ENCODE results near the gene CARD10. TPM values are rescaled to one million over a fixed set of nuclear protein-coding genes. Genes with fewer than 3 reads are reported as not detected.

Gene CARD10
- polyA plus RNA-seq, 5 donors = 11.0 to 19.4 (median 15.6) TPM

GRCh38 chr22:37488337-37489135 lies 30.7 kb downstream of the CARD10 start:
- DNase-seq = no peak

GRCh38 chr22:37487571-37487970 lies 31.6 kb downstream of the CARD10 start:
- DNase-seq = no peak

DNA sequence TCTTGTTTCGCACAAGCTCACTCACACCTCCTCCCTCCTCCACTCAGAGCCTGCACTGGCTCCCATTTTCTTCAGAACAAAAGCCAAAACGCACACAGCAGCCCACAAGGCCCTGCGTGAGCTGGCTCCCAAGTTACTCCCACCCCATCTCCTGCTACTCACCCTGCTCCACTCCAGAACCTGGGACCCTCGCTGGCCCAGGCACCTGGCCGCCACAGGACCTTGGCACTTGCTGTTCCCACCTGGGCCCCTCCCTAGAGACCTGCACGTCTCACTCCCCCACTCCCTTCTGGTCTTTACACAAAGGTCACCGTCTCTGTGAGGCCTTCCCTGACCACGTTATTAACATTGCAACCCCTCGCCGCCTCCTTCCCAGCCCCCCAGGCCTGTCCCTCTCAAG lies 32.1 kb downstream of the CARD10 start:
- no peak for DNase-seq

DNA sequence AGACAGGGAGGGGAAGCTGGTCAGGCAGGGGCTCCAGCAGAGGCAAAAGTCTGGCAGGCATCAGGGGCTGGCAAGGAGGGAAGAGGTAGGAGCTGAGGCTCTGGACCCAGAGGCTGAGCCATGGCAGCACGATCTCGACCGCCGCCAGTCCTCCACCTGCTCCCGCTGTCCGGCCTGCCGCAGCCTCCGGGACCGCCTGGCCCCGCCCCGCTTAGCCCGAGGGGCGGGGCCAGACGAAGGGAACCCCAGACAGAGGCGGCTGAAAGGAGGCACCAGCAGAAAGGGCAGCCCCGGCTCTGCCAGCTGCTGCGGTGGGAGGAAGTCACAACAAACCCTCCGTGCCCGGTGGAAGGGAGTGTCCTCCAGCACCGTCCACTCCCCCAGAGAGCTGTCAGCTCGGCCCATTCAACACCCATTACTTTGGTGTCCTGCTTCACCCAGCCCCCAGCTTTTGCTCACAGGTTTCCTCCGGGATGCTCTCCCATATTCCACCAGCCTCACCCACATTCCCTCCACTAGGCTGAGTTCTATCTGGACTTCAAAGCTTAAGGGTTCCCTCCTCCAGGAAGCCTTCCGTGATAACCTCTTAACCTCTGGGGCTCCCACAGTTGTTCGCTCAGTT lies 32.9 kb downstream of the CARD10 start, which contains the start of gene MFNG:
TSS of gene MFNG (minus strand) at position 161 of the 622 bp plus-strand sequence. CDS start 207 bp downstream, outside the sequence.
- no peak for DNase-seq

DNA sequence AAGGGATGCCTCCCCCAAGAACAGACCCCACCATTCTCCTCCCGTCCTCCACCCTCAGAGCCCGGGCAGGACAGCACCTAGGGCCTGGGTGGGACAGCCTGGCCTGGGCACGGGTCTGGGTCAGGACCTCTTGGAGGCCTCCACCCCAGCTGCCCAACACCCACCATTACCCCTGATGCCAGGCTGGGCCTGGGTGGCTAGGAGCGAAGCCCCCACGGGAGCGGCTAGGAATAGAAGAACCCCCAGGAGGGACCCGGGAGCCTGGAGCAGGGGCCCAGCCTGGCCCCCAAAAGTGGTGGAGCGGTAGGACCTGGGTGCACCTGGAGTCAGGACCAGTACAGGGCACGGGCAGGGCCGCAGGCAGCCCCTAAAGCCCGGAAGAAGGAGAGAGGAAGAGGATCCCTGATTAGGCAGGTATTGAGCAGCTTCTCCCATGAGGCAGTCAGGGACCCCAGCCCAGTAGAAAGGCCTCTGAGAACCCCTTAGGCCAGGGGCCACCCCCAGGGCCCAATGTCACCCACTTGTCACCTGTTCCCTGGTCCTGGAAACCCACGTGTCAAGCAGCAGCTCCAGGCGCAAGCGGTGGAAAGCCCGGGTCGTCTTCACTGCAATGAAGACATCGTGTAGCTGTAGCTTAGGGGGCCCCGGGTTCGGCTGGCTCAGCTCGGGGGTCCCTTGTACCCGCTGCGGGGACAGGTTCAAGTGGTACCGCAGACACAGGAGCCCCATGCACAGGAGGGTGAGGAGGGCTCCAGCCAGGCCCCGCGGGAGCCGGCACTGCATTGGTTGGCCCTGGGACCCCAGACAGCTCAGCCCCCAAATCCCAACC lies 33.6 kb downstream of the CARD10 start:
- no peak for DNase-seq

DNA sequence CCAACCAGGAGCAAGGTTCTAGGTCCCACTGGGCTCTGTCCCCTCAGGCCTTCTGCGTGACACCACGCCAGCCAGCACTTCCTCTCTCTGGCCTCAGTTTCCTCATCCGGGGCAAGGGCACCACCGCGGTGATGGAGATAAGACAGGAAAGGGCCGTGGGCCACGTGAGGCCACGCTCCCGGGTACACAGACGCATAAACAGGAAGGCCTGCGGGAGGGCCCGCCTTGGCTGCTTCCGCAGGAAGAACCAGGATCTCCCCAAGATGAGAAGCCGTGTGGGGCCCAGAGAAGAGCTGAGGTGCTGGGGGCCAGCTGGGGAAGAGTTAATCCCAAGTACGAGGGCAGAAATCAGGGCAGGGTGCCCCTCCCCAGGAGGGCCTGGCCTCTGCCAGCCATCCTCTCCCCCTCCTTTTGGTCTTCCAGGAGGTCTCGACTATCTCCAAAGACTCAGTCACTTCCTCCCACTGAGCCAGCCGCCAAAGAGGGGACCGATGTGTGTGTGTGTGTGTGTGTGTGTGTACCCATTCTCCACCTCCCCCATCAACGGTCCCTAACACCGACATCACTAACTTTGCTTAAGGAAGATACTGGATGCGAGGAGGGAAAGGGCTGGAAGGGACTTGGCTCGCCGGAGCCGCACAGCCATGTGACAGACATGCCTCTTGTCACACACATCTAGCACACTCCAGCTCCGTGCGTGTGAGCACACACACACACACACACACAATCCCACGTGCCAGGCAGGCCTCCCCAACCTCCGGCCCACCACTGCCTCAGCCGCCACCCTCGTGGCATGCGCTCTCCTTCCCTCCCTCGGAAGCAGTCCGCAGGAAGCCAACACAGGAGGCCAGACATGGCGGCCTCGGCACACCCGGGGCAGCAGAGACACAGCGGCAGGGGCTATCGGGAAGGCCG lies 34.5 kb downstream of the CARD10 start:
- no peak for DNase-seq

GRCh38 chr22:37483050-37483449 lies 36.2 kb downstream of the CARD10 start:
- DNase-seq = no peak

DNA sequence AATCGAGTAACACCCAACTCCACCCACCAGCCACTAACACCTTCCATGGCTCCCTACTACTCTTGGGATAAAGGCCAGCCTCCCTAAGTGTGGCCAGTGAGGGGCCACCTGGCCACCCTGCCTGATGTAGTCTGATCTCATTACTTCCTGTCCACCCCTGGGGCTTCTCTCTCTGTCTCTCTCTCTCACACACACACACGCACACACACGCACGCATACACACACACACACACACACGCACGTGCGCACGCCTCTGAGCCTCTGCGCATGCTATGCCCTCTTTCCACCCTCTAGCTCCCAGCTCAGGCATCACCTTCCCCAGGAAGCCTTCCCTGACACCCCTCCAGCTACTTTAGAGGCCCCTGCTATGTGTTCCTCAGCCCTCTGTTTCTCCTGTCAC lies 37.0 kb downstream of the CARD10 start:
- no peak for DNase-seq

- DNase-seq = no peak
Observed at GRCh38 chr22:37481347-37481907, 37.8 kb downstream of the CARD10 start.

GRCh38 chr22:37480387-37481346 lies 38.5 kb downstream of the CARD10 start:
- no peak for DNase-seq

DNA sequence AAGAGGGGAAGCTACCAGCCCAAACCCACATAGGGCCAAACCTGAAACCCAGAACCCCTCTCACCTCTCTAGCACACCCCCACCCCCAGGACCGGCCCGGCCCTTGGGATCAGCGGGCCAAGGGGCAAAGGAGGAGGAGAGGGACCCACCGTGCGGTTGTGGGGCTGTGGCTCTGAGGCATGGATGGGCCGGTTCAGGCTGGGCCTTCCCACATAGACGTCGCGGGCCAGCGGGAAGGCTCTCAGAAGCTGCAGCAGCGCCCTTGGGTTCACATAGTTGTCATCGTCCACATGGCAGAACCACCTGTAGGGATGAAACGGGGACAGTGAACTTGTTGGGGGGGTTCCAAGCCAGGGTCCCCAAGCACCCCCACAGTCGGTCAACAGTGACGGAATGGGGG lies 40.0 kb downstream of the CARD10 start:
- no peak for DNase-seq

- no peak for DNase-seq
Observed at GRCh38 chr22:37476389-37477329, 42.6 kb downstream of the CARD10 start.

DNA sequence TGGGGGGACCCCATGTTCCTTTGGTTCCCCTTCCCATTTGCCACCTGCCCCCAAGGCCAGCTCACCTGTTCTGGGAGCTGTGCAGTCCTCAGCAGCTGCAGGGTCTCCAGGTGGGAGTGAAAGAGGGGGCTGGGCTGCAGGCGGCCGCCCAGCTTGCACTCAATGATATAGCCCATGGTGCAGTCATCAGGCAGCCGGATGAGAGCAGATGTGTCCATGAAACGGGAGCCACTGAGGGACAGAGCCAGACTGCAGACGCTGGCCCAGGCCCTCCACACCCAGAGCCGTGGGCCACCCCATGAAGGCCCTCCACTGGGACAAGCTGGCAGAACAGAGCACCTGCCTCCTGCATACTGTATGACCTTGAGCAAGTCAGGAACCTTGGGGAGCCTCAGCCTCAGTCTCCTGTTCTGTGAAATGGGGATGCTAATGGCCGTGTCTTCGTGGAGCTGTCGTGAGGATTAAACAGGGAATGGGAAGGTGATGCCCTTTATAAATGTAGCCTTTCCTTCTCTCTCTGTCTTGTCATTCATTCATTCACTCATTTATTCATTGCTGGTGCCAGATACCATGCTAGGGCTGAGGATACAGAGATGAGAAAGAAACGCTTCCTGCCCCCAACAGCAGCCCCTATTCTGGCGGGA lies 44.6 kb downstream of the CARD10 start:
- no peak for DNase-seq

- DNase-seq = no peak
Observed at GRCh38 chr22:37473437-37473946, 45.7 kb downstream of the CARD10 start.

DNA sequence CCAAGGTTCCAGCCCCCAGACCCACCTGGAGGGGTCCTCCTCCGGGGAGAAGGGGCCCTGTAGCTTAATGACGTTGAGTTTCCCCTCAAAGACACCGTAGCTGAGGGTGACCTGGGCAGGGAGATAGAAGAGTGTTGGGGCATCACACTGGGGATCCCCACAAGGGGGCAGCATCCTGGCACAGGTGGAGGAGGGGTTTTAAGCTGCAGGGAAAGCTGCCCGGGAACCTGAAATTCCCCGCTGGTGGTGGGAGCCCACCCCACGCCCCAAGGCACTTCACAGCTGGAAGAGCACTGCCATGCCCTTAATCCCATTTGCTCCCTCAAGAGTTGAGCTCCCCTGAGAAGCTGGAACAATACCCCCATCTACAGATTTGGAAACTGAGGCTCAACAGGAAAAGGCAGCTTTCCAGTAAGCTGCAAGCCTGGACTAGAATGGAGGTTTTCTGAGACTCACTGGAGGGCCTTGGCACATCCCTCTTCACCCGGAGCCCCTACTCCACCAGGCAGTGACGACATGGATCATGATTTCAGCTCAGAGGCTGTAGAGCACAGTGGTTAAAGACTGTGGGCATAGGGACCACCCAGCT lies 46.7 kb downstream of the CARD10 start:
- no peak for DNase-seq

GRCh38 chr22:37471727-37472417 lies 47.3 kb downstream of the CARD10 start:
- no peak for DNase-seq

- no peak for DNase-seq
Observed at GRCh38 chr22:37470087-37470445, 49.1 kb downstream of the CARD10 start.
